ENCODE measurements around the gene VMAC.

GRCh38 chr19:5927441-5927821, 22.8 kb downstream of the VMAC start:
- TF ChIP-seq CTCF (IDR thresholded peaks at IDR 0.05) (no peak), POLR2A (IDR thresholded peaks at IDR 0.05) (no peak), EP300 (IDR thresholded peaks at IDR 0.05) (no peak), POLR2AphosphoS5 (IDR thresholded peaks at IDR 0.05) (no peak)

Data from stomach (tissue), 4 donors.